K562 (cell line): ENCODE measurements around the gene TBX3. TPM values are rescaled to one million over a fixed set of nuclear protein-coding genes. Genes with fewer than 3 reads are reported as not detected.

Experiments used
- ATAC-seq: fragments of 200-7000 bp; cut with Tn5 transposase; 3 replicates; pipeline ENCODE4 v1.9.1; 2020; ENCODE audit warnings: moderate library complexity
- BruUV-seq: library from RNA; stranded (reverse); fragments of 400-500 nt; replicated peaks from 2 replicates; lab custom pipeline; 2021; lab: Mats Ljungman, UMichigan
- CTCF ChIA-PET: fragments of 300-600 bp; formaldehyde crosslinking; extraction: SDS; loops from one replicate; lab custom pipeline; 2021; ENCODE audit warnings: low intra/inter-chr PET ratio; lab: Yijun Ruan, JAX
- POLR2A ChIA-PET: fragments of 300-600, 350-650 bp; sonication (Branson Sonifier 250); formaldehyde crosslinking; extraction: SDS; loops from one replicate; lab custom pipeline; 2021; ENCODE audit warnings: antibody characterized with exemption, inconsistent platforms; lab: Yijun Ruan, JAX
- DNase-seq, 4 experiments: peaks; one replicate each; pipeline versions ENCODE4 v3.0.0 to v3.0.0-alpha.2; 2011 to 2018; ENCODE audit warnings: low spot score in 3 of 4, mixed read lengths in 3 of 4; ENCODE audit errors: extremely low read depth in 1 of 4
- FAIRE-seq: peaks from 2 replicates; lab custom pipeline; 2011; peaks lifted over from hg19 to GRCh38; lab: Jason Lieb, UNC
- H2AFZ ChIP-seq: 2 replicates; pipeline ENCODE4 v1.6.0; 2011; ENCODE audit warnings: low read depth, low read length, control low read depth, inconsistent platforms
- H3K27ac ChIP-seq: fragments of 200-600 bp; 3 replicates; pipeline ENCODE4 v1.8.0; 2011; ENCODE audit warnings: low read depth, mild to moderate bottlenecking, control low read depth, inconsistent platforms, low read length, moderate library complexity, mixed read lengths; ENCODE audit errors: extremely low read depth
- H3K27me3 ChIP-seq, 2 experiments: fragments of 300-600 bp in 1 of 2; 2 replicates in 1 of 2; 3 replicates in 1 of 2; pipeline versions ENCODE4 v1.6.0 to v1.8.0; 2011; ENCODE audit warnings: inconsistent platforms in 2 of 2, low read length in 2 of 2, mild to moderate bottlenecking in 1 of 2, mixed read lengths in 1 of 2, moderate library complexity in 1 of 2; ENCODE audit not compliant: control insufficient read depth in 2 of 2, insufficient read depth in 2 of 2
- H3K36me3 ChIP-seq: fragments of 300-600 bp; 3 replicates; pipeline ENCODE4 v1.8.0; 2011; ENCODE audit warnings: mild to moderate bottlenecking, low read length, inconsistent platforms; ENCODE audit not compliant: control insufficient read depth, insufficient read depth
- H3K4me1 ChIP-seq, 2 experiments: fragments of 200-600 bp in 1 of 2; replicated peaks in 1 of 2; 2 replicates in 1 of 2; 3 replicates in 1 of 2; pipeline versions ENCODE4 v1.5.1 to v1.8.0; 2011; ENCODE audit warnings: inconsistent platforms in 2 of 2, low read length in 2 of 2, mild to moderate bottlenecking in 1 of 2, mixed read lengths in 1 of 2, moderate library complexity in 1 of 2; ENCODE audit not compliant: control insufficient read depth in 2 of 2, insufficient read depth in 2 of 2
- H3K4me2 ChIP-seq: 2 replicates; pipeline ENCODE4 v1.6.1; 2011; ENCODE audit warnings: low read length, control low read depth, inconsistent platforms, mixed read lengths; ENCODE audit not compliant: insufficient read depth
- H3K4me3 ChIP-seq: fragments of 200-600 bp; sonication (generic), shearing (Covaris generic); 2 replicates; pipeline ENCODE4 v1.5.1; 2016; ENCODE audit warnings: control low read depth, inconsistent platforms
- H3K79me2 ChIP-seq: fragments of 200-600 bp; 3 replicates; pipeline ENCODE4 v1.8.0; 2011; ENCODE audit warnings: low read length, inconsistent platforms; ENCODE audit not compliant: control insufficient read depth, insufficient read depth
- H3K9ac ChIP-seq, 2 experiments: 2 replicates each; pipeline versions ENCODE4 v1.6.0 to v1.6.1; 2011; ENCODE audit warnings: low read depth in 2 of 2, low read length in 2 of 2, control low read depth in 1 of 2, inconsistent platforms in 1 of 2, mild to moderate bottlenecking in 1 of 2, mixed read lengths in 1 of 2; ENCODE audit not compliant: insufficient read depth in 1 of 2
- H3K9me1 ChIP-seq: one replicate; pipeline ENCODE4 v1.6.0; 2011; ENCODE audit warnings: inconsistent platforms, mild to moderate bottlenecking, low read length, moderate library complexity; ENCODE audit not compliant: control insufficient read depth, insufficient read depth
- H3K9me3 ChIP-seq: replicated peaks from 2 replicates; pipeline ENCODE4 v1.5.1; 2011; ENCODE audit warnings: low read depth, low read length, inconsistent platforms; ENCODE audit not compliant: control insufficient read depth, insufficient read depth
- H4K20me1 ChIP-seq: replicated peaks from 2 replicates; pipeline ENCODE4 v1.6.1; 2011; ENCODE audit warnings: low read length, inconsistent platforms, mixed read lengths; ENCODE audit not compliant: control insufficient read depth, insufficient read depth
- CEBPG ChIP-seq, 3 experiments: fragments of 200-800 bp in 1 of 3; sonication (Bioruptor generic) in 1 of 3; sonication (generic) in 1 of 3; formaldehyde crosslinking in 1 of 3; IDR thresholded peaks in 2 of 3; conservative IDR thresholded peaks in 1 of 3; 2 replicates each; pipeline versions ENCODE4 v1.6.1 to v1.8.0; 2016 to 2022; ENCODE audit warnings: missing compliant biosample characterization in 2 of 3, missing genetic modification characterization in 2 of 3, mild to moderate bottlenecking in 1 of 3, missing genetic modification reagents in 1 of 3
- HDGF ChIP-seq: fragments of 450-650 bp; IDR thresholded peaks from 2 replicates; pipeline ENCODE4 v1.6.1; 2016
- HIVEP1 ChIP-seq: fragments of 250-450 bp; sonication (Bioruptor Pico); IDR thresholded peaks from 2 replicates; pipeline ENCODE4 v1.4.0; 2020; ENCODE audit warnings: mild to moderate bottlenecking
- PTTG1 ChIP-seq: fragments of 450-650 bp; IDR thresholded peaks from 2 replicates; pipeline ENCODE4 v1.6.1; 2016; ENCODE audit warnings: low read depth, mild to moderate bottlenecking, missing genetic modification characterization, missing compliant biosample characterization
- RBM22 ChIP-seq: fragments of 200-400 bp; formaldehyde crosslinking; IDR thresholded peaks from 2 replicates; pipeline ENCODE4 v1.6.1; 2018; ENCODE audit warnings: low read length, low read depth; ENCODE audit not compliant: poor library complexity, severe bottlenecking
- ZBTB17 ChIP-seq: fragments of 450-650 bp; formaldehyde crosslinking; IDR thresholded peaks from 2 replicates; pipeline ENCODE4 v1.4.0; 2020; ENCODE audit warnings: mild to moderate bottlenecking
- ZBTB26 ChIP-seq: fragments of 450-650 bp; formaldehyde crosslinking; IDR thresholded peaks from 2 replicates; pipeline ENCODE4 v1.4.0; 2022; ENCODE audit warnings: missing genetic modification characterization
- ZNF407 ChIP-seq: fragments of 450-650 bp; IDR thresholded peaks from 2 replicates; pipeline ENCODE4 v1.6.1; 2016; ENCODE audit warnings: low read depth
- ZZZ3 ChIP-seq: fragments of 450-650 bp; IDR thresholded peaks from 2 replicates; pipeline ENCODE4 v1.6.1; 2016; ENCODE audit warnings: antibody characterized with exemption, mild to moderate bottlenecking, moderate library complexity
- WGBS: fragments of 100-300 bp; shearing (Covaris generic); methylation state at CpG from one replicate; pipeline ENCODE4 v1.1.6; 2016; ENCODE audit warnings: low coverage, mixed read lengths; ENCODE audit not compliant: insufficient coverage; ENCODE audit errors: missing lambda C conversion rate; 5-methylcytosine and 5-hydroxymethylcytosine counted together
- in situ Hi-C: fragments of 300-500 bp; cut with MboI; formaldehyde crosslinking; loops from 4 replicates; pipeline ENCODE4 v1.15.0; 2018; ENCODE audit warnings: inconsistent platforms, mixed read lengths
- intact Hi-C: fragments of 100-400 bp; cut with micrococcal nuclease; formaldehyde crosslinking; loops from 2 replicates; pipeline ENCODE4 v1.14.2; 2022
- polyA plus RNA-seq, 8 experiments: library from polyadenylated mRNA; depleted of rRNA in 4 of 8; stranded (reverse) in 5 of 8; unstranded in 3 of 8; fragments of >200 nt; fragmentation: Nextera tagmentation in 2 of 8; fragmentation: Illumina TruSeq in 1 of 8; extraction: Ambion mirVana in 2 of 8; extraction: Trizol in 1 of 8; gene quantifications; 2 replicates each; pipeline versions ENCODE4 v1.2.1 to v1.2.3, GENCODE V29; 2011 to 2014; ENCODE audit warnings: inconsistent platforms in 1 of 8, missing spikeins in 1 of 8
- total RNA-seq, 7 experiments: library from RNA; depleted of rRNA in 6 of 7; stranded (reverse); fragments of >200 nt in 6 of 7; fragmentation: Illumina TruSeq in 2 of 7; extraction: Trizol in 2 of 7; gene quantifications; 2 replicates each; pipeline versions ENCODE4 v1.2.1 to v1.2.3, GENCODE V29; 2011 to 2021; ENCODE audit warnings: low replicate concordance in 1 of 7
- TF ChIP-seq, protein P1 (sequence below): fragments of 450-650 bp; IDR thresholded peaks from 2 replicates; pipeline ENCODE4 v1.6.1; 2018; ENCODE audit warnings: mild to moderate bottlenecking, low read depth; ENCODE audit not compliant: partially characterized antibody

Gene TBX3
- total and polyA plus RNA-seq, 9 of the 15 experiments (the other 6 are each of a cell fraction or from before 2014, with no cell fraction given): 0.03 to 0.60 (median 0.19) TPM

GRCh38 chr12:114732426-114733030 lies 48.6 kb upstream of the TBX3 start:
- H2AFZ ChIP-seq: no peak overlapping the region
- H3K79me2 ChIP-seq: no peaks in the 10 kb centered on the region
- no peaks in the 10 kb centered on the region for H4K20me1 ChIP-seq
- H3K9me3 ChIP-seq: no peaks in the 10 kb centered on the region
- no peak overlapping the region for H3K4me3 ChIP-seq
- BruUV-seq: no TSS peak
- CTCF ChIA-PET: no interaction called here
- no peaks in the 10 kb centered on the region for H3K36me3 ChIP-seq
- in situ Hi-C loops (no loop called here), intact Hi-C loops (no loop called here)
- no peak overlapping the region for H3K27ac ChIP-seq
- no peak overlapping the region for H3K4me2 ChIP-seq
- ATAC-seq (no peak), FAIRE-seq (no peak), DNase-seq (peak in 1 of 4 experiments; percentile 27)
- no peaks in the 10 kb centered on the region for H3K9me1 ChIP-seq
- H3K9ac ChIP-seq: no peak overlapping the region
- peaks cover 0 to 3% of the 10 kb centered on the region in 2 experiments; a peak in 2 of 5 replicates for H3K4me1 ChIP-seq
- POLR2A ChIA-PET: interaction anchor here (0.6 kb wide), 1 partner anchor 12 kb away, joined by 3 read pairs; no protein-coding TSS in a partner anchor
- 3% methylated on average over 4 of the region's 4 CpGs for WGBS
- peaks cover 9 to 35% of the 10 kb centered on the region in 2 experiments; a peak in 4 of 5 replicates for H3K27me3 ChIP-seq
- TF ChIP-seq RBM22 (no peak), ZBTB26 (CRISPR knock-in tag) (no peak), PTTG1 (no peak), ZBTB17 (no peak), ZZZ3 (no peak), HIVEP1 (CRISPR knock-in tag) (no peak), ZNF407 (no peak), CEBPG (CRISPR knock-in tag; IDR thresholded peaks at IDR 0.05) (no peak), CEBPG (tag; conservative IDR thresholded peaks at IDR 0.05 in 1 of 2, IDR thresholded peaks at IDR 0.05 in 1 of 2) (no peak), HDGF (no peak)
- TF ChIP-seq, protein P1, sequence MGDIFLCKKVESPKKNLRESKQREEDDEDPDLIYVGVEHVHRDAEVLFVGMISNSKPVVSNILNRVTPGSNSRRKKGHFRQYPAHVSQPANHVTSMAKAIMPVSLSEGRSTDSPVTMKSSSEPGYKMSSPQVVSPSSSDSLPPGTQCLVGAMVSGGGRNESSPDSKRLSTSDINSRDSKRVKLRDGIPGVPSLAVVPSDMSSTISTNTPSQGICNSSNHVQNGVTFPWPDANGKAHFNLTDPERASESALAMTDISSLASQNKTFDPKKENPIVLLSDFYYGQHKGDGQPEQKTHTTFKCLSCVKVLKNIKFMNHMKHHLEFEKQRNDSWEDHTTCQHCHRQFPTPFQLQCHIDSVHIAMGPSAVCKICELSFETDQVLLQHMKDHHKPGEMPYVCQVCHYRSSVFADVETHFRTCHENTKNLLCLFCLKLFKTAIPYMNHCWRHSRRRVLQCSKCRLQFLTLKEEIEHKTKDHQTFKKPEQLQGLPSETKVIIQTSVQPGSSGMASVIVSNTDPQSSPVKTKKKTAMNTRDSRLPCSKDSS: no peak
